Measurements from ENCODE around the gene P2RY8. TPM values are rescaled to one million over a fixed set of nuclear protein-coding genes. Genes with fewer than 3 reads are reported as not detected.

The P2RY8 gene
- total RNA-seq, 1 experiment from 2014 or later = not detected

- POLR2A ChIA-PET (ENCODE audit: low non-redundant PET) = no interaction called here
- DNase-seq (ENCODE audit: low spot score) = no peak
- no peak for TF ChIP-seq EZH2 (IDR thresholded peaks at IDR 0.05; ENCODE audit: borderline replicate concordance, low read depth, low read length, poor library complexity, severe bottlenecking)
- CTCF ChIA-PET = no interaction called here
- no peaks in the 10 kb centered on the region for H3K36me3 ChIP-seq (ENCODE audit: insufficient read depth, low read length, poor library complexity, severe bottlenecking)
- no peaks in the 10 kb centered on the region for H3K9me3 ChIP-seq (ENCODE audit: low read depth, low read length, poor library complexity, severe bottlenecking)
- no peak overlapping the region for H3K27ac ChIP-seq (ENCODE audit: low read depth, low read length, poor library complexity, severe bottlenecking)
- no peaks in the 10 kb centered on the region for H3K4me1 ChIP-seq (ENCODE audit: insufficient read depth, low read length, poor library complexity, severe bottlenecking)
- no peak overlapping the region for H3K4me3 ChIP-seq (ENCODE audit: low read depth, low read length, poor library complexity, severe bottlenecking)
- BruUV-seq (replicated peaks) = no TSS peak
- peaks cover 59% of the 10 kb centered on the region for H3K27me3 ChIP-seq (replicated peaks; ENCODE audit: insufficient read depth, low read depth, low read length, poor library complexity)
- intact Hi-C loops (cut with micrococcal nuclease; ENCODE audit: unreplicated experiment) = no loop called here
These were observed 69.9 kb downstream of the P2RY8 start for GRCh38 chrX:1466971-1467561.

- ChIA-PET POLR2A (ENCODE audit: low non-redundant PET) (no interaction called here), CTCF (no interaction called here)
- no peak overlapping the region for H3K4me3 ChIP-seq (ENCODE audit: low read depth, low read length, poor library complexity, severe bottlenecking)
- no peaks in the 10 kb centered on the region for H3K36me3 ChIP-seq (ENCODE audit: insufficient read depth, low read length, poor library complexity, severe bottlenecking)
- no peak for DNase-seq (ENCODE audit: low spot score)
- intact Hi-C loops (cut with micrococcal nuclease; ENCODE audit: unreplicated experiment) = no loop called here
- no TSS peak for BruUV-seq (replicated peaks)
- TF ChIP-seq, protein P1, sequence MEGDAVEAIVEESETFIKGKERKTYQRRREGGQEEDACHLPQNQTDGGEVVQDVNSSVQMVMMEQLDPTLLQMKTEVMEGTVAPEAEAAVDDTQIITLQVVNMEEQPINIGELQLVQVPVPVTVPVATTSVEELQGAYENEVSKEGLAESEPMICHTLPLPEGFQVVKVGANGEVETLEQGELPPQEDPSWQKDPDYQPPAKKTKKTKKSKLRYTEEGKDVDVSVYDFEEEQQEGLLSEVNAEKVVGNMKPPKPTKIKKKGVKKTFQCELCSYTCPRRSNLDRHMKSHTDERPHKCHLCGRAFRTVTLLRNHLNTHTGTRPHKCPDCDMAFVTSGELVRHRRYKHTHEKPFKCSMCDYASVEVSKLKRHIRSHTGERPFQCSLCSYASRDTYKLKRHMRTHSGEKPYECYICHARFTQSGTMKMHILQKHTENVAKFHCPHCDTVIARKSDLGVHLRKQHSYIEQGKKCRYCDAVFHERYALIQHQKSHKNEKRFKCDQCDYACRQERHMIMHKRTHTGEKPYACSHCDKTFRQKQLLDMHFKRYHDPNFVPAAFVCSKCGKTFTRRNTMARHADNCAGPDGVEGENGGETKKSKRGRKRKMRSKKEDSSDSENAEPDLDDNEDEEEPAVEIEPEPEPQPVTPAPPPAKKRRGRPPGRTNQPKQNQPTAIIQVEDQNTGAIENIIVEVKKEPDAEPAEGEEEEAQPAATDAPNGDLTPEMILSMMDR (conservative IDR thresholded peaks at IDR 0.05; ENCODE audit: low read depth, low read length) = no peak
- no peak for TF ChIP-seq EZH2 (IDR thresholded peaks at IDR 0.05; ENCODE audit: borderline replicate concordance, low read depth, low read length, poor library complexity, severe bottlenecking)
- peaks cover 59% of the 10 kb centered on the region for H3K27me3 ChIP-seq (replicated peaks; ENCODE audit: insufficient read depth, low read depth, low read length, poor library complexity)
- no peaks in the 10 kb centered on the region for H3K9me3 ChIP-seq (ENCODE audit: low read depth, low read length, poor library complexity, severe bottlenecking)
- no peak overlapping the region for H3K27ac ChIP-seq (ENCODE audit: low read depth, low read length, poor library complexity, severe bottlenecking)
- H3K4me1 ChIP-seq (ENCODE audit: insufficient read depth, low read length, poor library complexity, severe bottlenecking) = no peaks in the 10 kb centered on the region
These were observed 70.7 kb downstream of the P2RY8 start for GRCh38 chrX:1466232-1466661.

- no peaks in the 10 kb centered on the region for H3K4me1 ChIP-seq (ENCODE audit: insufficient read depth, low read length, poor library complexity, severe bottlenecking)
- TF ChIP-seq, protein P1 (conservative IDR thresholded peaks at IDR 0.05; ENCODE audit: low read depth, low read length) = no peak
- TF ChIP-seq EZH2 (IDR thresholded peaks at IDR 0.05; ENCODE audit: borderline replicate concordance, low read depth, low read length, poor library complexity, severe bottlenecking) = peak; percentile 18
- intact Hi-C loops (cut with micrococcal nuclease; ENCODE audit: unreplicated experiment) = no loop called here
- no peaks in the 10 kb centered on the region for H3K36me3 ChIP-seq (ENCODE audit: insufficient read depth, low read length, poor library complexity, severe bottlenecking)
- no TSS peak for BruUV-seq (replicated peaks)
- H3K27me3 ChIP-seq (replicated peaks; ENCODE audit: insufficient read depth, low read depth, low read length, poor library complexity) = peaks cover 59% of the 10 kb centered on the region
- CTCF ChIA-PET = no interaction called here
- DNase-seq (ENCODE audit: low spot score) = no peak
- no peak overlapping the region for H3K4me3 ChIP-seq (ENCODE audit: low read depth, low read length, poor library complexity, severe bottlenecking)
- POLR2A ChIA-PET (ENCODE audit: low non-redundant PET) = no interaction called here
- no peaks in the 10 kb centered on the region for H3K9me3 ChIP-seq (ENCODE audit: low read depth, low read length, poor library complexity, severe bottlenecking)
- H3K27ac ChIP-seq (ENCODE audit: low read depth, low read length, poor library complexity, severe bottlenecking) = no peak overlapping the region
These were observed 71.4 kb downstream of the P2RY8 start for GRCh38 chrX:1465286-1466231.

Measured in A673 (cell line).